Trophoblast cell (in vitro differentiated cells and primary cell): Measurements from ENCODE around the gene COBLL1.

Experiments
- DNase-seq, 2 donors: peaks; one replicate each; pipeline ENCODE4 v3.0.0-alpha.2; 2016
- H2AFZ ChIP-seq: 2 replicates; pipeline ENCODE4 v1.6.1; 2013; ENCODE audit warnings: low read length, moderate library complexity, mild to moderate bottlenecking; ENCODE audit not compliant: insufficient read depth, poor library complexity
- H2AK5ac ChIP-seq: 2 replicates; pipeline ENCODE4 v1.6.1; 2013; ENCODE audit warnings: mild to moderate bottlenecking, low read length
- H2BK120ac ChIP-seq: 2 replicates; pipeline ENCODE4 v1.6.1; 2013; ENCODE audit warnings: low read length, mild to moderate bottlenecking, moderate library complexity; ENCODE audit not compliant: insufficient read depth, poor library complexity
- H2BK12ac ChIP-seq: 2 replicates; pipeline ENCODE4 v1.6.1; 2013; ENCODE audit warnings: mild to moderate bottlenecking, low read length, moderate library complexity
- H2BK5ac ChIP-seq: 2 replicates; pipeline ENCODE4 v1.6.1; 2013; ENCODE audit warnings: low read length, low read depth, moderate library complexity, mild to moderate bottlenecking; ENCODE audit not compliant: poor library complexity
- H3K14ac ChIP-seq: 2 replicates; pipeline ENCODE4 v1.6.1; 2013; ENCODE audit warnings: mild to moderate bottlenecking, low read length
- H3K18ac ChIP-seq: 2 replicates; pipeline ENCODE4 v1.6.1; 2013; ENCODE audit warnings: mild to moderate bottlenecking, low read length
- H3K23ac ChIP-seq: 2 replicates; pipeline ENCODE4 v1.6.1; 2013; ENCODE audit warnings: low read length
- H3K27ac ChIP-seq: 2 replicates; pipeline ENCODE4 v1.5.1; 2013; ENCODE audit warnings: low read depth, mild to moderate bottlenecking, inconsistent platforms, low read length, moderate library complexity
- H3K27me3 ChIP-seq: 2 replicates; pipeline ENCODE4 v1.6.1; 2013; ENCODE audit warnings: inconsistent platforms, mild to moderate bottlenecking, low read length, moderate library complexity; ENCODE audit not compliant: insufficient read depth
- H3K36me3 ChIP-seq, 2 experiments: 1 replicate in 1 of 2; 2 replicates in 1 of 2; pipeline ENCODE4 v1.6.1; 2013; ENCODE audit warnings: low read length in 2 of 2, mild to moderate bottlenecking in 2 of 2, moderate library complexity in 1 of 2; ENCODE audit not compliant: insufficient read depth in 2 of 2, control insufficient read depth in 1 of 2
- H3K4ac ChIP-seq: 2 replicates; pipeline ENCODE4 v1.6.1; 2013; ENCODE audit warnings: low read depth, mild to moderate bottlenecking, low read length, moderate library complexity
- H3K4me1 ChIP-seq, 2 experiments: 1 replicate in 1 of 2; 2 replicates in 1 of 2; pipeline ENCODE4 v1.6.1; 2013; ENCODE audit warnings: low read length in 2 of 2, mild to moderate bottlenecking in 2 of 2, moderate library complexity in 1 of 2; ENCODE audit not compliant: insufficient read depth in 2 of 2, control insufficient read depth in 1 of 2
- H3K4me2 ChIP-seq: 2 replicates; pipeline ENCODE4 v1.6.1; 2013; ENCODE audit warnings: inconsistent platforms, mild to moderate bottlenecking, low read length, moderate library complexity
- H3K4me3 ChIP-seq: 2 replicates; pipeline ENCODE4 v1.5.1; 2013; ENCODE audit warnings: mild to moderate bottlenecking, low read depth, low read length, inconsistent platforms
- H3K79me1 ChIP-seq: one replicate; pipeline ENCODE4 v1.6.1; 2013; ENCODE audit warnings: low read length
- H3K79me2 ChIP-seq: 2 replicates; pipeline ENCODE4 v1.6.1; 2013; ENCODE audit warnings: low read length, mild to moderate bottlenecking; ENCODE audit not compliant: control insufficient read depth, insufficient read depth, poor library complexity
- H3K9ac ChIP-seq: 2 replicates; pipeline ENCODE4 v1.6.1; 2013; ENCODE audit warnings: mild to moderate bottlenecking, low read length
- H3K9me3 ChIP-seq: 2 replicates; pipeline ENCODE4 v1.6.1; 2013; ENCODE audit warnings: low read depth, mild to moderate bottlenecking, control low read depth, inconsistent platforms, low read length; ENCODE audit not compliant: insufficient read depth
- H4K12ac ChIP-seq: 2 replicates; pipeline ENCODE4 v1.6.1; 2013; ENCODE audit warnings: low read depth, mild to moderate bottlenecking, low read length, moderate library complexity
- H4K8ac ChIP-seq: 2 replicates; pipeline ENCODE4 v1.6.1; 2013; ENCODE audit warnings: low read depth, mild to moderate bottlenecking, low read length, moderate library complexity
- H4K91ac ChIP-seq: one replicate; pipeline ENCODE4 v1.6.1; 2013; ENCODE audit warnings: low read depth, mild to moderate bottlenecking, low read length, moderate library complexity
- WGBS: extraction: QIAGEN DNeasy Blood & Tissue Kit; methylation state at CpG from one replicate; pipeline ENCODE4 v1.1.7; 2013; ENCODE audit warnings: missing lambda C conversion rate; ENCODE audit not compliant: insufficient read length, insufficient coverage; ENCODE audit errors: extremely low coverage; 5-methylcytosine and 5-hydroxymethylcytosine counted together

The COBLL1 gene

GRCh38 chr2:164752956-164753355 is 88.7 kb downstream of the COBLL1 start:
- no CpG with 5 or more reads among the region's 1 CpG for WGBS
- H3K4me2 ChIP-seq: no peak overlapping the region
- no peak overlapping the region for H2BK5ac ChIP-seq
- H3K36me3 ChIP-seq: peaks cover 2 to 4% of the 10 kb centered on the region in 2 experiments
- no peak overlapping the region for H2AFZ ChIP-seq
- no peak overlapping the region for H2BK12ac ChIP-seq
- H3K14ac ChIP-seq: no peak overlapping the region
- H3K9me3 ChIP-seq: no peaks in the 10 kb centered on the region
- H3K79me2 ChIP-seq: no peaks in the 10 kb centered on the region
- H4K12ac ChIP-seq: no peak overlapping the region
- no peaks in the 10 kb centered on the region for H3K4me1 ChIP-seq
- H3K27me3 ChIP-seq: no peaks in the 10 kb centered on the region
- no peak overlapping the region for H2AK5ac ChIP-seq
- H3K9ac ChIP-seq: no peak overlapping the region
- H4K8ac ChIP-seq: no peak overlapping the region
- H3K23ac ChIP-seq: no peak overlapping the region
- no peak overlapping the region for H3K4ac ChIP-seq
- H3K4me3 ChIP-seq: no peak overlapping the region
- no peaks in the 10 kb centered on the region for H3K79me1 ChIP-seq
- H3K27ac ChIP-seq: no peak overlapping the region
- no peak overlapping the region for H4K91ac ChIP-seq
- no peak overlapping the region for H2BK120ac ChIP-seq
- H3K18ac ChIP-seq: no peak overlapping the region
- DNase-seq: no peak

GRCh38 chr2:164747783-164748433 is 93.7 kb downstream of the COBLL1 start:
- Histone ChIP-seq H3K14ac (no peak overlapping the region), H3K9me3 (no peaks in the 10 kb centered on the region), H3K4me2 (no peak overlapping the region), H2AFZ (no peak overlapping the region), H3K27me3 (no peaks in the 10 kb centered on the region), H3K4me1 (no peaks in the 10 kb centered on the region), H3K23ac (no peak overlapping the region), H3K4ac (no peak overlapping the region), H2BK120ac (no peak overlapping the region), H3K4me3 (no peak overlapping the region), H3K18ac (no peak overlapping the region), H4K12ac (no peak overlapping the region), H3K79me2 (no peaks in the 10 kb centered on the region), H2BK5ac (no peak overlapping the region), H4K8ac (no peak overlapping the region), H2BK12ac (no peak overlapping the region), H4K91ac (no peak overlapping the region), H3K27ac (no peak overlapping the region), H3K36me3 (peaks cover 2% of the 10 kb centered on the region in 2 experiments), H3K9ac (no peak overlapping the region), H3K79me1 (no peaks in the 10 kb centered on the region), H2AK5ac (no peak overlapping the region)
- WGBS: no CpG with 5 or more reads among the region's 3 CpGs
- no peak for DNase-seq

GRCh38 chr2:164747140-164747539 is 94.5 kb downstream of the COBLL1 start:
- Histone ChIP-seq H3K4me2 (no peak overlapping the region), H3K79me1 (no peaks in the 10 kb centered on the region), H4K12ac (no peak overlapping the region), H3K9ac (no peak overlapping the region), H3K23ac (no peak overlapping the region), H2AK5ac (no peak overlapping the region), H3K4me3 (no peak overlapping the region), H3K4ac (peak overlapping the region; percentile 75), H3K4me1 (no peaks in the 10 kb centered on the region), H3K27me3 (no peaks in the 10 kb centered on the region), H2BK12ac (no peak overlapping the region), H3K14ac (no peak overlapping the region), H4K8ac (no peak overlapping the region), H3K79me2 (no peaks in the 10 kb centered on the region), H4K91ac (no peak overlapping the region), H2BK120ac (no peak overlapping the region), H2AFZ (no peak overlapping the region), H3K27ac (no peak overlapping the region), H3K36me3 (peaks cover 2% of the 10 kb centered on the region in 2 experiments), H3K9me3 (no peaks in the 10 kb centered on the region), H3K18ac (no peak overlapping the region), H2BK5ac (no peak overlapping the region)
- DNase-seq: no peak
- no CpG with 5 or more reads among the region's 1 CpG for WGBS

GRCh38 chr2:164746713-164747112 is 94.9 kb downstream of the COBLL1 start:
- Histone ChIP-seq H3K4me1 (no peaks in the 10 kb centered on the region), H3K9me3 (no peaks in the 10 kb centered on the region), H3K23ac (no peak overlapping the region), H3K4me3 (no peak overlapping the region), H3K14ac (no peak overlapping the region), H3K27ac (no peak overlapping the region), H3K79me1 (no peaks in the 10 kb centered on the region), H2AK5ac (no peak overlapping the region), H2BK12ac (no peak overlapping the region), H2BK5ac (no peak overlapping the region), H3K18ac (no peak overlapping the region), H4K12ac (no peak overlapping the region), H4K8ac (no peak overlapping the region), H3K27me3 (no peaks in the 10 kb centered on the region), H2BK120ac (no peak overlapping the region), H2AFZ (no peak overlapping the region), H3K79me2 (no peaks in the 10 kb centered on the region), H3K36me3 (peaks cover 2% of the 10 kb centered on the region in 2 experiments), H3K4ac (no peak overlapping the region), H3K9ac (no peak overlapping the region), H3K4me2 (no peak overlapping the region), H4K91ac (no peak overlapping the region)
- peak in 1 of 2 donors; percentile 37 for DNase-seq
- no CpG with 5 or more reads among the region's 1 CpG for WGBS
